ENCODE measurements around the gene GRIK5.

Gene GRIK5

GRCh38 chr19:42086770-42087550 lies 17.0 kb upstream of the GRIK5 start (continued):
- no peak for TF ChIP-seq TSHZ1 (tag by site-specific recombination; IDR thresholded peaks at IDR 0.05; ENCODE audit: borderline replicate concordance)
- TF ChIP-seq ZBTB1 (tag by site-specific recombination; IDR thresholded peaks at IDR 0.05) = no peak
- TF ChIP-seq ZNF37A (tag by site-specific recombination; IDR thresholded peaks at IDR 0.05) = no peak
- TF ChIP-seq ZNF223 (tag by site-specific recombination; IDR thresholded peaks at IDR 0.05) = no peak
- TF ChIP-seq ZNF596 (tag by site-specific recombination; IDR thresholded peaks at IDR 0.05) = peak; percentile 21; the same call in 1 of the 2 replicates
- TF ChIP-seq ZNF513 (tag by site-specific recombination; IDR thresholded peaks at IDR 0.05) = no peak
- no peak for TF ChIP-seq ZNF580 (tag by site-specific recombination; IDR thresholded peaks at IDR 0.05)
- no peak for TF ChIP-seq GLIS1 (tag by site-specific recombination; IDR thresholded peaks at IDR 0.05)
- TF ChIP-seq MEIS1 (CRISPR knock-in tag; IDR thresholded peaks at IDR 0.05; ENCODE audit: borderline replicate concordance) = no peak
- TF ChIP-seq PRDM2 (tag by site-specific recombination; IDR thresholded peaks at IDR 0.05; ENCODE audit: borderline replicate concordance) = no peak

GRCh38 chr19:42086188-42086736 lies 16.3 kb upstream of the GRIK5 start:
- Histone ChIP-seq H3K36me3 (ENCODE audit: control insufficient read depth in 2 of 2, insufficient read depth in 1 of 2, low read length in 2 of 2) (peaks cover 11 to 16% of the 10 kb centered on the region in 2 experiments), H3K4me1 (ENCODE audit: control insufficient read depth, insufficient read depth, low read length) (no peaks in the 10 kb centered on the region), H3K27ac (ENCODE audit: extremely low read depth, low read depth, low read length) (no peak overlapping the region), H3K4me3 (ENCODE audit: low read depth, low read length) (no peak overlapping the region), H3K9me3 (ENCODE audit: control insufficient read depth, insufficient read depth, low read depth, low read length) (no peaks in the 10 kb centered on the region)
- POLR2A ChIA-PET = interaction anchor here (0.7 to 2.4 kb wide), 3 partner anchors 10 to 220 kb away, joined by 5 to 9 read pairs (median 6); partner anchors contain the start of gene ZNF574
- peak; percentile 76 for TF ChIP-seq ZBTB20 (tag by site-specific recombination; IDR thresholded peaks at IDR 0.05)
- TF ChIP-seq PBX3 (CRISPR knock-in tag; IDR thresholded peaks at IDR 0.05) = no peak
- TF ChIP-seq KLF10 (tag by site-specific recombination; IDR thresholded peaks at IDR 0.05) = no peak
- TF ChIP-seq BCL11A (tag by site-specific recombination; IDR thresholded peaks at IDR 0.05; ENCODE audit: low read depth) = no peak
- TF ChIP-seq OVOL3 (tag by site-specific recombination; IDR thresholded peaks at IDR 0.05) = no peak
- TF ChIP-seq PRDM10 (tag by site-specific recombination; IDR thresholded peaks at IDR 0.05) = 0 out of 2 replicates have a peak, but pooled peaks have one; percentile 21
- CTCF ChIA-PET = no interaction called here
